Nephron (organoid): Measurements from ENCODE around the gene MX2.

Source experiments
- H3K27ac Mint-ChIP-seq, 3 experiments: 2 replicates each; pipeline ENCODE4 v1.8.0; 2020; ENCODE audit warnings: mixed read lengths in 3 of 3, mild to moderate bottlenecking in 2 of 3, moderate library complexity in 1 of 3
- H3K27me3 Mint-ChIP-seq: 2 replicates; pipeline ENCODE4 v1.8.0; 2021; ENCODE audit warnings: low read depth, mild to moderate bottlenecking, moderate library complexity, mixed read lengths
- H3K36me3 Mint-ChIP-seq: 2 replicates; pipeline ENCODE4 v1.8.0; 2020; ENCODE audit warnings: low read depth, mixed read lengths
- H3K4me1 Mint-ChIP-seq: 2 replicates; pipeline ENCODE4 v1.8.0; 2020; ENCODE audit warnings: mixed read lengths
- H3K4me3 Mint-ChIP-seq, 3 experiments: 2 replicates each; pipeline ENCODE4 v1.8.0; 2020; ENCODE audit warnings: mild to moderate bottlenecking in 3 of 3, mixed read lengths in 3 of 3, moderate library complexity in 2 of 3
- H3K9me3 Mint-ChIP-seq: 2 replicates; pipeline ENCODE4 v1.8.0; 2020; ENCODE audit warnings: mixed read lengths
- CTCF ChIP-seq, 3 experiments: fragments of 200-600 bp; sonication (generic); IDR thresholded peaks; one replicate each; pipeline ENCODE4 v1.5.0; 2021; ENCODE audit warnings: antibody characterized with exemption in 3 of 3; ENCODE audit not compliant: unreplicated experiment in 3 of 3

MX2 gene

GRCh38 chr21:41374177-41374712 is 12.4 kb downstream of the MX2 start:
- Mint-ChIP-seq H3K9me3 (no peaks in the 10 kb centered on the region), H3K4me3 (no peak overlapping the region), H3K36me3 (no peaks in the 10 kb centered on the region), H3K27me3 (peaks cover 17% of the 10 kb centered on the region), H3K27ac (no peak overlapping the region), H3K4me1 (peaks cover 5% of the 10 kb centered on the region)
- no peak for TF ChIP-seq CTCF (IDR thresholded peaks at IDR 0.05; ENCODE audit: unreplicated experiment in 3 of 3)

GRCh38 chr21:41374867-41375533 is 13.2 kb downstream of the MX2 start:
- TF ChIP-seq CTCF (IDR thresholded peaks at IDR 0.05; ENCODE audit: unreplicated experiment in 3 of 3): no peak
- no peak overlapping the region for H3K4me3 Mint-ChIP-seq
- H3K36me3 Mint-ChIP-seq: no peaks in the 10 kb centered on the region
- H3K27ac Mint-ChIP-seq: no peak overlapping the region
- no peaks in the 10 kb centered on the region for H3K9me3 Mint-ChIP-seq
- peaks cover 5% of the 10 kb centered on the region for H3K4me1 Mint-ChIP-seq
- peaks cover 14% of the 10 kb centered on the region for H3K27me3 Mint-ChIP-seq

GRCh38 chr21:41375875-41376274 is 14.0 kb downstream of the MX2 start:
- peaks cover 14% of the 10 kb centered on the region for H3K27me3 Mint-ChIP-seq
- no peaks in the 10 kb centered on the region for H3K9me3 Mint-ChIP-seq
- H3K4me3 Mint-ChIP-seq: no peak overlapping the region
- H3K36me3 Mint-ChIP-seq: no peaks in the 10 kb centered on the region
- no peak for TF ChIP-seq CTCF (IDR thresholded peaks at IDR 0.05; ENCODE audit: unreplicated experiment in 3 of 3)
- H3K27ac Mint-ChIP-seq: no peak overlapping the region
- peaks cover under 1% of the 10 kb centered on the region for H3K4me1 Mint-ChIP-seq

- Mint-ChIP-seq H3K36me3 (no peaks in the 10 kb centered on the region), H3K4me3 (no peak overlapping the region), H3K27me3 (peaks cover 11% of the 10 kb centered on the region), H3K9me3 (peaks cover 6% of the 10 kb centered on the region), H3K4me1 (no peaks in the 10 kb centered on the region), H3K27ac (no peak overlapping the region)
- TF ChIP-seq CTCF (IDR thresholded peaks at IDR 0.05; ENCODE audit: unreplicated experiment in 3 of 3): no peak
These were observed 15.9 kb downstream of the MX2 start for GRCh38 chr21:41377715-41378114.

- Mint-ChIP-seq H3K27ac (no peak overlapping the region), H3K4me3 (no peak overlapping the region), H3K27me3 (peaks cover 11% of the 10 kb centered on the region), H3K4me1 (no peaks in the 10 kb centered on the region), H3K9me3 (peaks cover 6% of the 10 kb centered on the region), H3K36me3 (no peaks in the 10 kb centered on the region)
- no peak for TF ChIP-seq CTCF (IDR thresholded peaks at IDR 0.05; ENCODE audit: unreplicated experiment in 3 of 3)
These were observed 17.0 kb downstream of the MX2 start for GRCh38 chr21:41378849-41379248.

GRCh38 chr21:41379901-41380300 is 18.1 kb downstream of the MX2 start:
- H3K27me3 Mint-ChIP-seq: peaks cover 8% of the 10 kb centered on the region
- peaks cover 6% of the 10 kb centered on the region for H3K9me3 Mint-ChIP-seq
- H3K27ac Mint-ChIP-seq: no peak overlapping the region
- no peaks in the 10 kb centered on the region for H3K4me1 Mint-ChIP-seq
- no peaks in the 10 kb centered on the region for H3K36me3 Mint-ChIP-seq
- TF ChIP-seq CTCF (IDR thresholded peaks at IDR 0.05; ENCODE audit: unreplicated experiment in 3 of 3): no peak
- H3K4me3 Mint-ChIP-seq: no peak overlapping the region
